IMR-90 (cell line): ENCODE data around the gene CYP8B1. TPM values are rescaled to one million over a fixed set of nuclear protein-coding genes. Genes with fewer than 3 reads are reported as not detected.

Experiments used
- ATAC-seq: fragments of 200-7000 bp; cut with Tn5 transposase; 2 replicates; pipeline ENCODE4 v1.9.1; 2020; ENCODE audit warnings: low read depth, mild to moderate bottlenecking, moderate library complexity
- BruUV-seq: library from RNA; stranded (reverse); fragments of 400-500 nt; replicated peaks from 2 replicates; lab custom pipeline; 2021; lab: Mats Ljungman, UMichigan
- CTCF ChIA-PET: fragments of 300-600 bp; formaldehyde crosslinking; extraction: SDS; loops from one replicate; lab custom pipeline; 2021; ENCODE audit warnings: antibody characterized with exemption; lab: Yijun Ruan, JAX
- POLR2A ChIA-PET: fragments of 300-600 bp; sonication (Branson Sonifier 250); formaldehyde crosslinking; loops from one replicate; lab custom pipeline; 2022; ENCODE audit warnings: antibody characterized with exemption; ENCODE audit not compliant: unreplicated experiment; lab: Charles Lee
- DNase-seq: peaks from one replicate; pipeline ENCODE4 v3.0.0; 2013
- H2AFZ ChIP-seq: replicated peaks from 2 replicates; pipeline ENCODE3; 2013; ENCODE audit warnings: low read length, mild to moderate bottlenecking; ENCODE audit not compliant: poor library complexity
- H2AK5ac ChIP-seq: 2 replicates; pipeline ENCODE4 v1.6.1; 2013; ENCODE audit warnings: low read depth, low read length, inconsistent platforms
- H2AK9ac ChIP-seq: replicated peaks from 2 replicates; pipeline ENCODE3; 2013; ENCODE audit warnings: mild to moderate bottlenecking, low read depth, low read length, moderate library complexity; ENCODE audit not compliant: poor library complexity
- H2BK120ac ChIP-seq: 2 replicates; pipeline ENCODE4 v1.6.1; 2013; ENCODE audit warnings: low read depth, low read length, inconsistent platforms
- H2BK15ac ChIP-seq: 3 replicates; pipeline ENCODE4 v1.6.1; 2013; ENCODE audit warnings: low read depth, low read length, inconsistent platforms
- H2BK20ac ChIP-seq: 2 replicates; pipeline ENCODE4 v1.6.1; 2013; ENCODE audit warnings: low read depth, mild to moderate bottlenecking, inconsistent platforms, low read length, moderate library complexity
- H2BK5ac ChIP-seq: 2 replicates; pipeline ENCODE4 v1.6.1; 2013; ENCODE audit warnings: mild to moderate bottlenecking, low read depth, low read length, inconsistent platforms; ENCODE audit not compliant: poor library complexity, severe bottlenecking
- H3K14ac ChIP-seq: replicated peaks from 2 replicates; pipeline ENCODE4 v1.6.1; 2013; ENCODE audit warnings: low read depth, low read length, inconsistent platforms
- H3K18ac ChIP-seq: 2 replicates; pipeline ENCODE4 v1.6.1; 2013; ENCODE audit warnings: low read depth, low read length, control low read depth
- H3K23ac ChIP-seq: 2 replicates; pipeline ENCODE4 v1.6.1; 2013; ENCODE audit warnings: low read depth, low read length, inconsistent platforms
- H3K27ac ChIP-seq: 2 replicates; pipeline ENCODE4 v1.5.1; 2013; ENCODE audit warnings: mild to moderate bottlenecking, control low read depth, low read length; ENCODE audit not compliant: insufficient read depth
- H3K27me3 ChIP-seq: 2 replicates; pipeline ENCODE4 v1.6.1; 2013; ENCODE audit warnings: low read length; ENCODE audit not compliant: control insufficient read depth, insufficient read depth
- H3K36me3 ChIP-seq: 2 replicates; pipeline ENCODE4 v1.6.1; 2013; ENCODE audit warnings: low read length, mixed read lengths; ENCODE audit not compliant: control insufficient read depth, insufficient read depth
- H3K4ac ChIP-seq: 2 replicates; pipeline ENCODE4 v1.6.1; 2013; ENCODE audit warnings: low read depth, low read length, inconsistent platforms
- H3K4me1 ChIP-seq: 2 replicates; pipeline ENCODE4 v1.6.1; 2013; ENCODE audit warnings: low read length, mixed read lengths; ENCODE audit not compliant: control insufficient read depth, insufficient read depth
- H3K4me2 ChIP-seq: 2 replicates; pipeline ENCODE4 v1.6.1; 2013; ENCODE audit warnings: low read depth, mild to moderate bottlenecking, control low read depth, low read length, moderate library complexity
- H3K4me3 ChIP-seq: 2 replicates; pipeline ENCODE4 v1.5.1; 2013; ENCODE audit warnings: low read depth, mild to moderate bottlenecking, control low read depth, low read length, moderate library complexity; ENCODE audit not compliant: insufficient read depth
- H3K56ac ChIP-seq: 2 replicates; pipeline ENCODE4 v1.6.1; 2013; ENCODE audit warnings: low read length, inconsistent platforms; ENCODE audit not compliant: insufficient read depth; ENCODE audit errors: extremely low read depth
- H3K79me1 ChIP-seq, 2 experiments: 2 replicates each; pipeline ENCODE4 v1.6.1; 2013; ENCODE audit warnings: low read length in 2 of 2, inconsistent platforms in 1 of 2, low read depth in 1 of 2
- H3K9ac ChIP-seq: 2 replicates; pipeline ENCODE4 v1.6.1; 2013; ENCODE audit warnings: low read depth, low read length, control low read depth
- H3K9me1 ChIP-seq: 2 replicates; pipeline ENCODE4 v1.6.1; 2013; ENCODE audit warnings: low read length, inconsistent platforms; ENCODE audit not compliant: insufficient read depth
- H3K9me3 ChIP-seq: 2 replicates; pipeline ENCODE4 v1.6.1; 2013; ENCODE audit warnings: low read length; ENCODE audit not compliant: control insufficient read depth, insufficient read depth
- H4K20me1 ChIP-seq: 2 replicates; pipeline ENCODE4 v1.6.1; 2013; ENCODE audit warnings: low read length, inconsistent platforms; ENCODE audit not compliant: insufficient read depth
- H4K5ac ChIP-seq: 2 replicates; pipeline ENCODE4 v1.6.1; 2013; ENCODE audit warnings: mild to moderate bottlenecking, low read depth, low read length, control low read depth
- H4K8ac ChIP-seq, 2 experiments: 2 replicates each; pipeline ENCODE4 v1.6.1; 2013; ENCODE audit warnings: low read depth in 2 of 2, low read length in 2 of 2, control low read depth in 1 of 2, inconsistent platforms in 1 of 2
- H4K91ac ChIP-seq: 2 replicates; pipeline ENCODE4 v1.6.1; 2013; ENCODE audit warnings: low read depth, low read length, inconsistent platforms; ENCODE audit not compliant: insufficient read depth
- CHD1 ChIP-seq: IDR thresholded peaks from 2 replicates; pipeline ENCODE4 v1.6.1; 2012; ENCODE audit warnings: low read depth, low read length, improper control_type of control experiment
- ELK1 ChIP-seq: fragments of 150-350 bp; IDR thresholded peaks from 2 replicates; pipeline ENCODE4 v1.6.1; 2016; ENCODE audit warnings: low read depth, mild to moderate bottlenecking, low read length, moderate library complexity, borderline replicate concordance
- MAFK ChIP-seq: IDR thresholded peaks from 2 replicates; pipeline ENCODE4 v1.6.1; 2012; ENCODE audit warnings: low read depth, low read length, improper control_type of control experiment
- MAZ ChIP-seq: IDR thresholded peaks from 2 replicates; pipeline ENCODE4 v1.6.1; 2012; ENCODE audit warnings: low read depth, mild to moderate bottlenecking, low read length, improper control_type of control experiment, moderate library complexity, borderline replicate concordance
- MXI1 ChIP-seq: IDR thresholded peaks from 2 replicates; pipeline ENCODE4 v1.6.1; 2012; ENCODE audit warnings: low read depth, mild to moderate bottlenecking, low read length, moderate library complexity, borderline replicate concordance
- NFE2L2 ChIP-seq: fragments of 150-350 bp; IDR thresholded peaks from 2 replicates; pipeline ENCODE4 v1.6.1; 2016; ENCODE audit warnings: low read depth, mild to moderate bottlenecking, low read length
- RFX5 ChIP-seq: IDR thresholded peaks from 2 replicates; pipeline ENCODE4 v1.8.0; 2012; ENCODE audit warnings: low read depth, mild to moderate bottlenecking, low read length, moderate library complexity
- SMC3 ChIP-seq: fragments of 150-350 bp; IDR thresholded peaks from 2 replicates; pipeline ENCODE4 v1.6.1; 2016; ENCODE audit warnings: low read depth, mild to moderate bottlenecking, antibody characterized with exemption, low read length, moderate library complexity
- WGBS, 2 experiments: methylation state at CpG; one replicate each; pipeline versions ENCODE4 v1.1.5 to v1.1.7; 2013; ENCODE audit warnings: missing lambda C conversion rate in 2 of 2; ENCODE audit not compliant: insufficient read length in 1 of 2; ENCODE audit errors: extremely low coverage in 2 of 2; 5-methylcytosine and 5-hydroxymethylcytosine counted together
- dilution Hi-C: fragments of 300-500 bp; cut with HindIII; formaldehyde crosslinking; loops from one replicate; pipeline ENCODE4 v1.14.3; 2018; ENCODE audit warnings: low sequenced_read_pairs; ENCODE audit not compliant: unreplicated experiment
- in situ Hi-C: fragments of 300-500 bp; cut with MboI; formaldehyde crosslinking; loops from 3 replicates; pipeline ENCODE4 v1.14.3; 2019; ENCODE audit warnings: low sequenced_read_pairs, inconsistent platforms, mixed read lengths
- intact Hi-C: fragments of 100-400 bp; cut with micrococcal nuclease; formaldehyde crosslinking; loops from 2 replicates; pipeline ENCODE4 v1.10.0; 2022
- polyA plus RNA-seq, 3 experiments: library from polyadenylated mRNA; depleted of rRNA; stranded (reverse); fragments of >200 nt; gene quantifications; 2 replicates each; pipeline ENCODE4 v1.2.3, GENCODE V29; 2012; ENCODE audit warnings: low replicate concordance in 1 of 3
- total RNA-seq: library from RNA; depleted of rRNA; stranded (reverse); fragments of >200 nt; gene quantifications from 2 replicates; pipeline ENCODE4 v1.2.3, GENCODE V29; 2012

Gene CYP8B1
- total and polyA plus RNA-seq, 2 of the 4 experiments (the other 2 are of a cell fraction) = not detected

DNA sequence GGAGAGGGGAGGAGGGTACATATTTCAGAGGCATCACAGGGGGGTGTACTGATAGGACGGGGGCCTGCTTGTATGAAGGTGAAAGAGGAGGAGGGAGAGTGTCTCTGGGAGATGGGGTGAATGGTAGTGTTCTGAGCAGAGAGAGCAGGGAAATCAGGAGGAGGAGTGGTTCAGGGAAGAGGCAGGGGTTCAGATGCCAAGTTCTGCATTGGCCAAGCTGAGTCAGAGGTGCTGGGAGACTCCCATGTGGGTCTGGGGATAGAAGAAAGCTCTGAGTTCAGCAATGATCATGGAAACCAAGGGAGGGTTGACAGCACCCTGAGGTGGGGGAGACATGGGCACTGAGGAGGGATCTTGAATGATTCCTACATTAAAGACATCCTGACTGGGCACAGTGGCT is 3.0 kb downstream of the CYP8B1 start:
- H4K5ac ChIP-seq = no peak overlapping the region
- H3K79me1 ChIP-seq = no peaks in the 10 kb centered on the region
- H2BK20ac ChIP-seq = no peak overlapping the region
- H3K4ac ChIP-seq = no peak overlapping the region
- H3K27ac ChIP-seq = no peak overlapping the region
- no peak overlapping the region for H3K4me3 ChIP-seq
- H2BK15ac ChIP-seq = no peak overlapping the region
- no peak overlapping the region for H3K4me2 ChIP-seq
- TF ChIP-seq ELK1 (no peak), RFX5 (no peak), MAFK (no peak), MXI1 (no peak), CHD1 (no peak), MAZ (no peak), SMC3 (no peak), NFE2L2 (no peak)
- in situ Hi-C loops = loop anchor here (10.0 kb wide), 1 partner anchor 88 kb away; no protein-coding TSS in a partner anchor
- no peak overlapping the region for H2AK5ac ChIP-seq
- ATAC-seq = no peak
- BruUV-seq = no TSS peak
- H3K23ac ChIP-seq = no peak overlapping the region
- no peaks in the 10 kb centered on the region for H3K9me1 ChIP-seq
- H4K8ac ChIP-seq = no peak overlapping the region
- intact Hi-C loops = no loop called here
- dilution Hi-C loops = no loop called here
- ChIA-PET POLR2A (no interaction called here), CTCF (no interaction called here)
- no peaks in the 10 kb centered on the region for H4K20me1 ChIP-seq
- 38% methylated on average over 1 of the region's 1 CpG; no CpG with 5 or more reads in 1 of the 2 experiments for WGBS, 2 experiments
- no peaks in the 10 kb centered on the region for H3K36me3 ChIP-seq
- H3K9me3 ChIP-seq = no peaks in the 10 kb centered on the region
- H3K14ac ChIP-seq = no peak overlapping the region
- H3K27me3 ChIP-seq = peaks cover 29% of the 10 kb centered on the region
- no peak overlapping the region for H4K91ac ChIP-seq
- no peak overlapping the region for H3K56ac ChIP-seq
- no peak overlapping the region for H3K9ac ChIP-seq
- H3K18ac ChIP-seq = no peak overlapping the region
- no peaks in the 10 kb centered on the region for H3K4me1 ChIP-seq
- H2BK120ac ChIP-seq = no peak overlapping the region
- H2AFZ ChIP-seq = no peak overlapping the region
- no peak overlapping the region for H2AK9ac ChIP-seq
- H2BK5ac ChIP-seq = no peak overlapping the region
- DNase-seq = no peak
